ENCODE results near the gene NBPF1.
"Not testable (repeated sequence)": the region's sequence is repeated elsewhere in the genome, so short reads cannot be mapped to it uniquely, and the experiment has no call there.

DNA sequence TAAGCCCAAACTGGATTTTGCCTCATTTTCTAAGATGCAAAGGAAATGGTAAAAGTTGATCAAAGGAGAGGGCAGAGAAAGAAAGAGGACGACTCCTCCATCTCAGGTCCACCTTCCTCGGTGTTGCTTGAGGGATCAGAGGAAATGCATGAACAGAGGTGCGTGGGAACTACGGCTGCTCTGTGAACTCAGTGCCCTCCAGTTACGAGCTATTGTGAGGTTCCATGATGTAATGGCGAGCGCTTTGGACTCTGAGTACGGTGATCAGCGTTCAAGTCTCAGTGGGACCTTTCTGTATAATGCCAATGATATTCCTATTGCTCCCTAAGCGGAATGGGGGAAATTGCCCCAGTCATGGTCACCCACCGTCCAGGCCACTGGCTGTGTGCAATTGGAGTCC, 60.1 kb downstream of the NBPF1 start:
- TF ChIP-seq, protein P1, sequence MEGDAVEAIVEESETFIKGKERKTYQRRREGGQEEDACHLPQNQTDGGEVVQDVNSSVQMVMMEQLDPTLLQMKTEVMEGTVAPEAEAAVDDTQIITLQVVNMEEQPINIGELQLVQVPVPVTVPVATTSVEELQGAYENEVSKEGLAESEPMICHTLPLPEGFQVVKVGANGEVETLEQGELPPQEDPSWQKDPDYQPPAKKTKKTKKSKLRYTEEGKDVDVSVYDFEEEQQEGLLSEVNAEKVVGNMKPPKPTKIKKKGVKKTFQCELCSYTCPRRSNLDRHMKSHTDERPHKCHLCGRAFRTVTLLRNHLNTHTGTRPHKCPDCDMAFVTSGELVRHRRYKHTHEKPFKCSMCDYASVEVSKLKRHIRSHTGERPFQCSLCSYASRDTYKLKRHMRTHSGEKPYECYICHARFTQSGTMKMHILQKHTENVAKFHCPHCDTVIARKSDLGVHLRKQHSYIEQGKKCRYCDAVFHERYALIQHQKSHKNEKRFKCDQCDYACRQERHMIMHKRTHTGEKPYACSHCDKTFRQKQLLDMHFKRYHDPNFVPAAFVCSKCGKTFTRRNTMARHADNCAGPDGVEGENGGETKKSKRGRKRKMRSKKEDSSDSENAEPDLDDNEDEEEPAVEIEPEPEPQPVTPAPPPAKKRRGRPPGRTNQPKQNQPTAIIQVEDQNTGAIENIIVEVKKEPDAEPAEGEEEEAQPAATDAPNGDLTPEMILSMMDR (IDR thresholded peaks at IDR 0.05): not testable (repeated sequence)
- not testable (repeated sequence) for TF ChIP-seq POLR2A (IDR thresholded peaks at IDR 0.05)
